B cell (primary cell): ENCODE data around the gene CDS2. TPM values are rescaled to one million over a fixed set of nuclear protein-coding genes. Genes with fewer than 3 reads are reported as not detected.

ENCODE experiments used
- ATAC-seq: fragments of 200-7000 bp; cut with Tn5 transposase; one replicate; pipeline ENCODE4 v1.10.0; 2021; ENCODE audit warnings: low read depth, mild to moderate bottlenecking, moderate number of reproducible peaks, moderate library complexity
- CTCF ChIA-PET: fragments of 350-600 bp; sonication (Branson Sonifier 250); formaldehyde crosslinking; loops from one replicate; lab custom pipeline; 2021; ENCODE audit warnings: antibody characterized with exemption, inconsistent platforms; lab: Charles Lee
- POLR2A ChIA-PET: fragments of 350-600 bp; sonication (Branson Sonifier 250); formaldehyde crosslinking; loops from one replicate; lab custom pipeline; 2021; ENCODE audit warnings: antibody characterized with exemption; lab: Charles Lee
- DNase-seq: peaks from one replicate; pipeline ENCODE4 v3.0.0; 2013
- H2AFZ ChIP-seq: 2 replicates; pipeline ENCODE4 v1.6.1; 2012; ENCODE audit warnings: mild to moderate bottlenecking, low read depth, low read length; ENCODE audit not compliant: insufficient read depth, poor library complexity, severe bottlenecking
- H3K27ac ChIP-seq, 2 donors: 1 replicate in 1 of 2; 2 replicates in 1 of 2; pipeline ENCODE4 v1.5.1; 2012 to 2013; ENCODE audit warnings: low read length in 2 of 2, mild to moderate bottlenecking in 2 of 2, moderate library complexity in 1 of 2
- H3K27me3 ChIP-seq, 4 experiments: fragments of 200-600 bp in 1 of 4; sonication (generic) in 1 of 4; replicated peaks in 1 of 4; 1 replicate in 2 of 4; 2 replicates in 2 of 4; pipeline versions ENCODE4 v1.6.1 to v1.7.0; 2013 to 2016; ENCODE audit warnings: low read length in 3 of 4, mild to moderate bottlenecking in 2 of 4, mixed read lengths in 1 of 4, moderate library complexity in 1 of 4; ENCODE audit not compliant: insufficient read depth in 4 of 4, control insufficient read depth in 3 of 4; ENCODE audit errors: control extremely low read depth in 1 of 4
- H3K36me3 ChIP-seq, 2 experiments: replicated peaks in 1 of 2; 1 replicate in 1 of 2; 2 replicates in 1 of 2; pipeline versions ENCODE4 v1.6.1 to v1.7.1; 2013; ENCODE audit warnings: low read length in 1 of 2; ENCODE audit not compliant: insufficient read depth in 2 of 2, control insufficient read depth in 1 of 2; ENCODE audit errors: control extremely low read depth in 1 of 2, extremely low read depth in 1 of 2
- H3K4me1 ChIP-seq, 2 donors: fragments of 200-600 bp in 1 of 2; sonication (generic) in 1 of 2; 1 replicate in 1 of 2; 2 replicates in 1 of 2; pipeline versions ENCODE4 v1.5.1 to v1.6.1; 2013 to 2017; ENCODE audit warnings: low read length in 2 of 2; ENCODE audit not compliant: control insufficient read depth in 2 of 2, insufficient read depth in 2 of 2
- H3K4me2 ChIP-seq: replicated peaks from 2 replicates; pipeline ENCODE3; 2012; ENCODE audit warnings: mild to moderate bottlenecking, low read depth, low read length; ENCODE audit not compliant: poor library complexity, severe bottlenecking
- H3K4me3 ChIP-seq, 5 experiments: fragments of 200-600 bp in 1 of 5; sonication (generic) in 1 of 5; 1 replicate in 3 of 5; 2 replicates in 2 of 5; pipeline versions ENCODE4 v1.5.1 to v1.7.0; 2011 to 2016; ENCODE audit warnings: low read length in 4 of 5, mild to moderate bottlenecking in 4 of 5, low read depth in 2 of 5, control low read depth in 1 of 5, moderate library complexity in 1 of 5; ENCODE audit not compliant: insufficient read depth in 1 of 5; ENCODE audit errors: control extremely low read depth in 1 of 5, extremely low read depth in 1 of 5
- H3K79me2 ChIP-seq: fragments of 200-600 bp; sonication (generic); one replicate; pipeline ENCODE4 v1.6.0; 2016; ENCODE audit warnings: low read length; ENCODE audit not compliant: control insufficient read depth, insufficient read depth
- H3K9ac ChIP-seq: fragments of 200-600 bp; sonication (generic); 2 replicates; pipeline ENCODE4 v1.6.1; 2017; ENCODE audit warnings: mild to moderate bottlenecking, low read length, moderate library complexity
- H3K9me3 ChIP-seq, 3 donors: one replicate each; pipeline versions ENCODE4 v1.6.1 to v1.7.1; 2013; ENCODE audit warnings: low read length in 2 of 3; ENCODE audit not compliant: control insufficient read depth in 2 of 3, insufficient read depth in 1 of 3; ENCODE audit errors: control extremely low read depth in 1 of 3
- H4K20me1 ChIP-seq: 2 replicates; pipeline ENCODE4 v1.6.0; 2012; ENCODE audit warnings: mild to moderate bottlenecking, low read length; ENCODE audit not compliant: insufficient read depth, control insufficient read depth, poor library complexity, severe bottlenecking
- H3K27ac Mint-ChIP-seq: one replicate; pipeline ENCODE4 v1.8.0; 2021; ENCODE audit warnings: mixed read lengths
- H3K27me3 Mint-ChIP-seq: one replicate; pipeline ENCODE4 v1.8.0; 2021; ENCODE audit warnings: mixed read lengths
- H3K4me1 Mint-ChIP-seq: one replicate; pipeline ENCODE4 v1.8.0; 2021; ENCODE audit warnings: mixed read lengths
- H3K4me3 Mint-ChIP-seq: one replicate; pipeline ENCODE4 v1.8.0; 2021; ENCODE audit warnings: mixed read lengths
- H3K9me3 Mint-ChIP-seq: one replicate; pipeline ENCODE4 v1.8.0; 2022; ENCODE audit warnings: mixed read lengths; ENCODE audit not compliant: insufficient read depth
- EZH2 ChIP-seq: IDR thresholded peaks from 2 replicates; pipeline ENCODE4 v1.6.1; 2012; ENCODE audit warnings: borderline replicate concordance, low read depth, mild to moderate bottlenecking, moderate library complexity, low read length; ENCODE audit not compliant: insufficient read depth, poor library complexity, severe bottlenecking
- WGBS: methylation state at CpG from one replicate; pipeline ENCODE4 v1.1.5; 2013; ENCODE audit warnings: missing lambda C conversion rate; ENCODE audit not compliant: insufficient coverage; 5-methylcytosine and 5-hydroxymethylcytosine counted together
- intact Hi-C: fragments of 100-400 bp; cut with micrococcal nuclease; formaldehyde crosslinking; loops from one replicate; pipeline ENCODE4 v1.10.0; 2022
- polyA plus RNA-seq: library from polyadenylated mRNA; depleted of rRNA; stranded (reverse); fragments of >200 nt; gene quantifications from 2 replicates; pipeline ENCODE4 v1.2.3, GENCODE V29; 2012
- total RNA-seq, 2 donors: library from RNA; stranded (reverse); fragments of 120-200 nt in 1 of 2; gene quantifications; 1 replicate in 1 of 2; 2 replicates in 1 of 2; pipeline versions ENCODE4 v1.2.3 to v1.2.4, GENCODE V29; 2013 to 2022
- TF ChIP-seq, protein P1 (sequence below): fragments of 200-600 bp; IDR thresholded peaks from one replicate; pipeline ENCODE4 v1.8.0; 2022; ENCODE audit warnings: antibody characterized with exemption, mild to moderate bottlenecking

CDS2 gene
- total and polyA plus RNA-seq, 2 donors (not counting 1 experiment from before 2014, with no cell fraction given), result 17.3 to 48.6 TPM

DNA sequence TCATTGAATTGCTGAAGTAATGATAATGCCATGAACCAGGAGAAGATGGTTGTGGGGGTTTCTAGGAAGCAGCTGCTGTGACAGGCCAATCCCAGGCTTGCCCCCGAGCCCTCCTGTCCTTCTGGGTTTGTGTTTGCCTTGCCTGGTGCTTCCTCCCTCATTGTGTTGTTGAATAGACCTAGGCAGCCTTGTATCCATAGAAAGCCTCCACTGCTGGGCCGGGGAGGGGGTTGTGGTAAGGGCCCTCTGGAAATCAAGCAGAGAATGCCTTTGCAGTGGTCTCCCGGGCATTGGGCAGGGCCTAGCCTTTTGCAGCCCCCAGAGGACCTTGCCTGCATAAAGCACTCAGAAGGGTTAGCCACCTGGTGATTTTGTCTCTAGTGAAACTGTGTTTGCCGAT is 69.3 kb downstream of the CDS2 start:
- CTCF ChIA-PET, result interaction anchor here (1.0 to 1.2 kb wide), 2 partner anchors 9 to 69 kb away, joined by 3 to 4 read pairs; partner anchors contain the start of gene CDS2
- 100% methylated on average over 4 of the region's 4 CpGs for WGBS
- TF ChIP-seq, protein P1, sequence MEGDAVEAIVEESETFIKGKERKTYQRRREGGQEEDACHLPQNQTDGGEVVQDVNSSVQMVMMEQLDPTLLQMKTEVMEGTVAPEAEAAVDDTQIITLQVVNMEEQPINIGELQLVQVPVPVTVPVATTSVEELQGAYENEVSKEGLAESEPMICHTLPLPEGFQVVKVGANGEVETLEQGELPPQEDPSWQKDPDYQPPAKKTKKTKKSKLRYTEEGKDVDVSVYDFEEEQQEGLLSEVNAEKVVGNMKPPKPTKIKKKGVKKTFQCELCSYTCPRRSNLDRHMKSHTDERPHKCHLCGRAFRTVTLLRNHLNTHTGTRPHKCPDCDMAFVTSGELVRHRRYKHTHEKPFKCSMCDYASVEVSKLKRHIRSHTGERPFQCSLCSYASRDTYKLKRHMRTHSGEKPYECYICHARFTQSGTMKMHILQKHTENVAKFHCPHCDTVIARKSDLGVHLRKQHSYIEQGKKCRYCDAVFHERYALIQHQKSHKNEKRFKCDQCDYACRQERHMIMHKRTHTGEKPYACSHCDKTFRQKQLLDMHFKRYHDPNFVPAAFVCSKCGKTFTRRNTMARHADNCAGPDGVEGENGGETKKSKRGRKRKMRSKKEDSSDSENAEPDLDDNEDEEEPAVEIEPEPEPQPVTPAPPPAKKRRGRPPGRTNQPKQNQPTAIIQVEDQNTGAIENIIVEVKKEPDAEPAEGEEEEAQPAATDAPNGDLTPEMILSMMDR, result no peak
- no peak for TF ChIP-seq EZH2
- H3K27ac Mint-ChIP-seq, result no peak overlapping the region
- H3K9ac ChIP-seq, result no peak overlapping the region
- peaks cover 8% of the 10 kb centered on the region for H3K4me1 Mint-ChIP-seq
- no peak overlapping the region for H2AFZ ChIP-seq
- DNase-seq (no peak), ATAC-seq (no peak)
- no peaks in the 10 kb centered on the region for H3K9me3 ChIP-seq
- H3K9me3 Mint-ChIP-seq, result no peaks in the 10 kb centered on the region
- peaks cover 3% of the 10 kb centered on the region for H3K79me2 ChIP-seq
- H3K27ac ChIP-seq, result no peak overlapping the region
- H4K20me1 ChIP-seq, result no peaks in the 10 kb centered on the region
- H3K4me2 ChIP-seq, result no peak overlapping the region
- H3K4me3 Mint-ChIP-seq, result no peak overlapping the region
- peaks cover 0 to 7% of the 10 kb centered on the region in 2 donors for H3K4me1 ChIP-seq
- intact Hi-C loops, result no loop called here
- no peaks in the 10 kb centered on the region for H3K27me3 ChIP-seq
- POLR2A ChIA-PET, result no interaction called here
- peaks cover 2 to 32% of the 10 kb centered on the region in 2 experiments for H3K36me3 ChIP-seq
- H3K27me3 Mint-ChIP-seq, result no peaks in the 10 kb centered on the region
- H3K4me3 ChIP-seq, result no peak overlapping the region

GRCh38 chr20:5197270-5197827 is 70.5 kb downstream of the CDS2 start:
- no peak for ATAC-seq
- DNase-seq, result no peak

More at GRCh38 chr20:5197270-5197827, 70.5 kb downstream of the CDS2 start:
- Histone ChIP-seq H3K4me1 (peaks cover 0 to under 1% of the 10 kb centered on the region in 2 donors), H3K27me3 (no peaks in the 10 kb centered on the region), H3K79me2 (peaks cover 3% of the 10 kb centered on the region), H3K4me2 (no peak overlapping the region), H3K36me3 (peaks cover 2 to 26% of the 10 kb centered on the region in 2 experiments), H3K9ac (no peak overlapping the region), H3K4me3 (no peak overlapping the region), H2AFZ (no peak overlapping the region), H3K9me3 (no peaks in the 10 kb centered on the region), H4K20me1 (no peaks in the 10 kb centered on the region), H3K27ac (no peak overlapping the region)
- Mint-ChIP-seq H3K4me3 (no peak overlapping the region), H3K27me3 (no peaks in the 10 kb centered on the region), H3K9me3 (no peaks in the 10 kb centered on the region), H3K4me1 (peaks cover 3% of the 10 kb centered on the region), H3K27ac (no peak overlapping the region)
- TF ChIP-seq, protein P1, result no peak
- TF ChIP-seq EZH2, result no peak
- CTCF ChIA-PET, result interaction anchor here (1.0 to 1.2 kb wide), 2 partner anchors 8 to 71 kb away, joined by 3 to 4 read pairs; partner anchors contain the start of gene CDS2
- POLR2A ChIA-PET, result no interaction called here
- intact Hi-C loops, result no loop called here
- WGBS, result 94% methylated on average over 7 of the region's 11 CpGs
